Tibial artery (tissue), 4 donors: ENCODE measurements around the gene UCN2.

Experiments used
- DNase-seq, 2 donors: peaks; one replicate each; pipeline ENCODE4 v3.0.0-alpha.2; 2019
- H3K27ac ChIP-seq, 2 donors: fragments of 200-600 bp; sonication (generic) in 1 of 2; 1 replicate in 1 of 2; 2 replicates in 1 of 2; pipeline ENCODE4 v1.5.1; 2018 to 2019; ENCODE audit warnings: mild to moderate bottlenecking in 1 of 2
- H3K27me3 ChIP-seq, 2 donors: fragments of 200-600 bp; sonication (generic) in 1 of 2; one replicate each; pipeline versions ENCODE4 v1.5.1 to v1.6.0; 2016 to 2019
- H3K36me3 ChIP-seq, 3 donors: fragments of 200-600 bp; sonication (generic) in 2 of 3; one replicate each; pipeline ENCODE4 v1.5.1; 2016 to 2019; ENCODE audit warnings: mild to moderate bottlenecking in 2 of 3
- H3K4me1 ChIP-seq, 4 donors: fragments of 200-600 bp; sonication (generic) in 2 of 4; 1 replicate in 3 of 4; 2 replicates in 1 of 4; pipeline ENCODE4 v1.5.1; 2016 to 2019
- H3K4me3 ChIP-seq, 2 donors: fragments of 200-600 bp; sonication (generic) in 1 of 2; 1 replicate in 1 of 2; 2 replicates in 1 of 2; pipeline ENCODE4 v1.5.1; 2018 to 2019; ENCODE audit warnings: mild to moderate bottlenecking in 2 of 2
- H3K9me3 ChIP-seq, 3 donors: fragments of 200-600 bp; sonication (generic) in 1 of 3; one replicate each; pipeline ENCODE4 v1.5.1; 2016 to 2019
- intact Hi-C: fragments of 100-400 bp; cut with DNase I; formaldehyde crosslinking; loops from one replicate; pipeline ENCODE4 v1.15.0; 2023; ENCODE audit warnings: low total_unique reads
- TF ChIP-seq, protein P1 (sequence below), 2 experiments: fragments of 200-600 bp in 1 of 2; fragments of 450-650 bp in 1 of 2; IDR thresholded peaks; one replicate each; pipeline ENCODE4 v1.5.1; 2017 to 2019; ENCODE audit warnings: antibody characterized with exemption in 2 of 2, mild to moderate bottlenecking in 1 of 2, moderate library complexity in 1 of 2

UCN2 gene

DNA sequence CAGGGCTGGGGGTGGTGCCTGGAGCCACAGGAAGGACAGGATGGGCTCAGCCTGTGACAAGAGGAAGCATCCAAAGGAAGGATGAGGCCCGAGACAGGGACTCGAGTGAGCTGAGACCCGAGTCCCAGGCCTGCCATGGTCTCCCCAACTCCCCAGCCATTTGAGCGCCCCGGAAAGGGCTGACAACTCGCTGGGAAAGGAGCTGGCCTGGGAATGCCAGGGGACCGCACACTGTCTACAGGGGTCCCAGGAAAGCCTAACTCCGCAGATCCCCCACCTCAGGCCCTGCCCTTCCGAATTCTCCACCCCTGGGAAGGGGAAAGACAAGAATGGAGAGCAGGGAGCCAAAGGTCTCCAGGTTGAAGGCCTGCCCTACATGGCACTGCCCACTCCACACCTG, 38.6 kb downstream of the UCN2 start:
- peaks cover 4 to 39% (median 8%) of the 10 kb centered on the region in 3 donors for H3K36me3 ChIP-seq
- no peaks in the 10 kb centered on the region for H3K4me1 ChIP-seq
- H3K27ac ChIP-seq: no peak overlapping the region
- intact Hi-C loops: no loop called here
- no peak for DNase-seq
- H3K9me3 ChIP-seq: no peaks in the 10 kb centered on the region
- no peaks in the 10 kb centered on the region for H3K27me3 ChIP-seq
- TF ChIP-seq, protein P1, sequence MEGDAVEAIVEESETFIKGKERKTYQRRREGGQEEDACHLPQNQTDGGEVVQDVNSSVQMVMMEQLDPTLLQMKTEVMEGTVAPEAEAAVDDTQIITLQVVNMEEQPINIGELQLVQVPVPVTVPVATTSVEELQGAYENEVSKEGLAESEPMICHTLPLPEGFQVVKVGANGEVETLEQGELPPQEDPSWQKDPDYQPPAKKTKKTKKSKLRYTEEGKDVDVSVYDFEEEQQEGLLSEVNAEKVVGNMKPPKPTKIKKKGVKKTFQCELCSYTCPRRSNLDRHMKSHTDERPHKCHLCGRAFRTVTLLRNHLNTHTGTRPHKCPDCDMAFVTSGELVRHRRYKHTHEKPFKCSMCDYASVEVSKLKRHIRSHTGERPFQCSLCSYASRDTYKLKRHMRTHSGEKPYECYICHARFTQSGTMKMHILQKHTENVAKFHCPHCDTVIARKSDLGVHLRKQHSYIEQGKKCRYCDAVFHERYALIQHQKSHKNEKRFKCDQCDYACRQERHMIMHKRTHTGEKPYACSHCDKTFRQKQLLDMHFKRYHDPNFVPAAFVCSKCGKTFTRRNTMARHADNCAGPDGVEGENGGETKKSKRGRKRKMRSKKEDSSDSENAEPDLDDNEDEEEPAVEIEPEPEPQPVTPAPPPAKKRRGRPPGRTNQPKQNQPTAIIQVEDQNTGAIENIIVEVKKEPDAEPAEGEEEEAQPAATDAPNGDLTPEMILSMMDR (IDR thresholded peaks at IDR 0.05): no peak
- H3K4me3 ChIP-seq: no peak overlapping the region

DNA sequence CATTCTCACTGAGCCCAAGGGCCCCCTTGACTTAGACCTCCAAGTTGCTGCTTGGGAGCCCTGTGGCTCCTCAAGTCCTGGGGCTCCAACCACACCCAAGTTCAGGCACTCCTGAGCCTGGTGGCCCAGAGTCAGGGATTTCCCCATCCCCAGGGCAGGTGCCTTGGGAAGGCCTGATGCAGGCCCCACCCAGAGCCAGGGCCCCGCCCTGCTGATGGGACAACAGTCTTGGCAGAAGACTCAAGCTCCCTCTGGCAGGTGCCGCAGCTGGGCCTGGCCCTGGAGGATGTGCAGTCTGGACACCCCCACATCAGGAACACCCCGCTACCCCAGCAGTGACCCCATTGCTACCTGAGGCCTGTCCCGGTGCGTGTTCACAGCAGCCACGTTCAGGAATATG, 41.9 kb downstream of the UCN2 start:
- intact Hi-C loops: no loop called here
- H3K36me3 ChIP-seq: peaks cover 4 to 23% (median 7%) of the 10 kb centered on the region in 3 donors
- TF ChIP-seq, protein P1 (IDR thresholded peaks at IDR 0.05): no peak
- H3K27me3 ChIP-seq: no peaks in the 10 kb centered on the region
- no peak overlapping the region for H3K27ac ChIP-seq
- H3K4me1 ChIP-seq: no peaks in the 10 kb centered on the region
- no peak overlapping the region for H3K4me3 ChIP-seq
- H3K9me3 ChIP-seq: no peaks in the 10 kb centered on the region
- DNase-seq: no peak

DNA sequence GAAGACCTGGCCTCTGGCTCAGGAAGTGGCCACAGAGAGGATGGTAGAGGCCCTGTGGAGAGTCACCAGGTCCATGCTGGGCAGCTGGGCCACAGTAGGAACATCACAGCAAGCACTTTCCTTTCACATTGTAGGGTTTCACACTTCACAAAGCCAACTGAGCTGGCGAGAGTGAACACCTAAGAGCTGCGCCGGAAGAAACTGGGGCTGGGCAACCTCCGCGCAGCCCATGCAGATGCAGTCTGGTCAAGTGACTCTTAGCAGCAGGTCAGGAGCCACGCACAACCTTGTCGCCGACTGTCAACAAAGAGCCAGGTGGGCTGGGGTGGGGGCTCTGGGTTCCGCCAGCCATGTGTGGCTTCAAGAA, 44.3 kb downstream of the UCN2 start:
- Histone ChIP-seq H3K4me3 (no peak overlapping the region), H3K27ac (no peak overlapping the region), H3K4me1 (no peaks in the 10 kb centered on the region), H3K27me3 (no peaks in the 10 kb centered on the region), H3K36me3 (peaks cover 4 to 14% (median 7%) of the 10 kb centered on the region in 3 donors), H3K9me3 (no peaks in the 10 kb centered on the region)
- DNase-seq: no peak
- TF ChIP-seq, protein P1 (IDR thresholded peaks at IDR 0.05): no peak
- intact Hi-C loops: no loop called here

DNA sequence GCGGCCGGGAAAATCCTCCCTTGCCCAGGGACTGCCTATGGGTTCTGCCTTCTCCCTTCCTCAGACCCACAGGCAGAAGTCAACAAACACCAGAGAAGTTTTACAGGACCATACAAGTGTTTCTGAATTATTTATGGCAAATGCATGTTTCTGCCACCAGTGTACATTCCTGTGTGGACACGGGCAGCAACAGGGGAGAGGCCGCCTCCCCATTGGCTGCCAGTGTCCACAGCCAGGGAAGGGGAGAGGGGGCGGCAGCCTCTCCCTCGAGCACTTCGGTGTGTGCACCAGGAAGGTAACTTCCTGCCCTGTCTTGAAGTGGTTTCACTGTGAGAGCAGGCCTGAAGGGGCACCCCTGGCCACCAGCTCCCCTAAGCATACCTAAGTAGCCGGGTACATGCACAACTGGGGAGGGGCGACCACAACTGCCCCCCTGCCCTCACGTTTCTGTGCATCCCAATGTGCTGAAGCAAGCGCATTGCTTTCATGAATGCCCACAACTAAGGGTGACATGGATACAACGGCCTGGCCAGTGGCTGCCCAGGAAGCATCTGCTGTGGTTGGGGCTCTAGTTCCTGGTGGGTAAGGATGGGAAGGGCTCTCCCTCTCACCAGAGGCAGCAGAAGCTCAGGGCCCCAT, 44.8 kb downstream of the UCN2 start:
- no peak for DNase-seq
- H3K4me3 ChIP-seq: no peak overlapping the region
- H3K27ac ChIP-seq: no peak overlapping the region
- H3K27me3 ChIP-seq: no peaks in the 10 kb centered on the region
- H3K36me3 ChIP-seq: peaks cover 4 to 14% (median 7%) of the 10 kb centered on the region in 3 donors
- TF ChIP-seq, protein P1 (IDR thresholded peaks at IDR 0.05): no peak
- intact Hi-C loops: no loop called here
- H3K9me3 ChIP-seq: no peaks in the 10 kb centered on the region
- H3K4me1 ChIP-seq: no peaks in the 10 kb centered on the region

DNA sequence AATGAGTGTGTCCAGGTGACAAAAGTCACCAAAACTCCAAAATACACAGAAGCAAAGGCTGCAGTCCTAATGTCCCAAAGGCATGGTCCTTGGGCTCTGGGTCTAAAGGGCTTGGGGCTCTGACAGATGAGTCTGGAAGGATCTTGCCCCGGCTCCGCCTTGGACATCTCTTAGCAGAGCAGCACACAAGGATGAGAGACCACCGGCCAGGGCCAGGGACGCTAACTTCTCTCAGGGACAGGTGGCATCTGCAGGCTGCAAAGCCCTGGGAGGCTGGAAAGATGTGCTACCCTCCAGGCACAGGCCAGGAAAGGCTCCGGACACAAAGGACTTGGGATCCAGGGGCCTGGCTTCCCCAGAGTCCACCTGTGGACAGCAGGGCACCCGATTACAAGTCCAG, 45.5 kb downstream of the UCN2 start:
- intact Hi-C loops: no loop called here
- DNase-seq: no peak
- H3K27me3 ChIP-seq: no peaks in the 10 kb centered on the region
- no peaks in the 10 kb centered on the region for H3K9me3 ChIP-seq
- no peaks in the 10 kb centered on the region for H3K4me1 ChIP-seq
- H3K4me3 ChIP-seq: no peak overlapping the region
- no peak overlapping the region for H3K27ac ChIP-seq
- TF ChIP-seq, protein P1 (IDR thresholded peaks at IDR 0.05): no peak
- peaks cover 4 to 14% (median 7%) of the 10 kb centered on the region in 3 donors for H3K36me3 ChIP-seq

DNA sequence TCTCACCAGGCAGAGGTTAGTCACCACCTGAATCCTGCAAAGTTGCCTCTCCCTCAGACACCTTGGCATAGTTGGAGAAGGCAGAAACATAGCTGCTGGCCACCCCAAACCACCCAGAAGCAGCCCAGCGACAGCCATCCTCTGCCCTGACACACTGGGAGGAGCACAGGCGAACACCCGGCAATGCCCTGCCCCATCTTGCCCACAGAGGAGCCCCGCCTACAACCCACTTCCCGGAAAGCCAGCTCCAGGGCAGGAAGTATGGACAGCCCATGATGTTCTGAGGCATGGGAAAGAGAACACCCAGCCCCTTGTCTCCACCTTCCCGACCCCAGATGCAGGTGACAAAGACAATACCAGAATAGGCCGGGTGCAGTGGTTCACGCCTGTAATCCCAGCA, 47.0 kb downstream of the UCN2 start:
- Histone ChIP-seq H3K4me3 (no peak overlapping the region), H3K27me3 (no peaks in the 10 kb centered on the region), H3K4me1 (no peaks in the 10 kb centered on the region), H3K36me3 (peaks cover 4 to 10% (median 7%) of the 10 kb centered on the region in 3 donors), H3K9me3 (no peaks in the 10 kb centered on the region), H3K27ac (no peak overlapping the region)
- no peak for DNase-seq
- intact Hi-C loops: no loop called here
- TF ChIP-seq, protein P1 (IDR thresholded peaks at IDR 0.05): no peak
